Lower leg skin (tissue), 3 donors: ENCODE measurements around the gene LRATD1.

Source experiments
- CTCF ChIP-seq, 3 donors: fragments of 450-650 bp; IDR thresholded peaks; one replicate each; pipeline ENCODE4 v1.5.1; 2016; ENCODE audit warnings: antibody characterized with exemption in 3 of 3, mild to moderate bottlenecking in 3 of 3, moderate library complexity in 2 of 3
- POLR2A ChIP-seq, 2 donors: fragments of 450-650 bp; IDR thresholded peaks; one replicate each; pipeline ENCODE4 v1.6.1; 2016 to 2017; ENCODE audit warnings: antibody characterized with exemption in 2 of 2, mild to moderate bottlenecking in 1 of 2, moderate library complexity in 1 of 2

- no peak for TF ChIP-seq POLR2A (IDR thresholded peaks at IDR 0.05)
- no peak for TF ChIP-seq CTCF (IDR thresholded peaks at IDR 0.05)
Observed at GRCh38 chr2:14633061-14633460, 544 bp downstream of the LRATD1 start.
